ENCODE data around the gene RCAN2. TPM values are rescaled to one million over a fixed set of nuclear protein-coding genes. Genes with fewer than 3 reads are reported as not detected.

Gene RCAN2
- total and polyA plus RNA-seq, 2 experiments from 2014 or later = 6.0 to 9.3 TPM

DNA sequence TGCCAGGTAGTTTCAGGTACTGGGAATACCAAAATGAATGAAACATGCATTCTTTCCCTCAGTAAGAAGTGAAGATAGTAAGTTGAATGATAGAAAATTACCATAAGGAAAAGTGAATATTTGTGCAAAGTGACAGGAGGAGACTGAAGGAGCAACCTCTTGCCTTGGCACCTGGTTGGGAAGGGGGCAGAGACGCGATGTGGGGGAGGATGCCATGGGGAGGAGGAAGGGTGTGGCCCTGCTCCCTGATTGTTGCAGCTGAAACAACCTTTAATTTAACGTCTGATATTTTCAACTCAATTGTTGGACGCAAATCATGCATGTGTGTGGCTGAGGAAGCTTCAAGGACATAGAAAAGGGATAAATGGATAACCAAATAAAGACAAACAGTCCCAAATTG is 248.3 kb downstream of the RCAN2 start (continued):
- TF ChIP-seq ZNF462 (CRISPR knock-in tag; IDR thresholded peaks at IDR 0.05) = no peak
- TF ChIP-seq, protein P1, sequence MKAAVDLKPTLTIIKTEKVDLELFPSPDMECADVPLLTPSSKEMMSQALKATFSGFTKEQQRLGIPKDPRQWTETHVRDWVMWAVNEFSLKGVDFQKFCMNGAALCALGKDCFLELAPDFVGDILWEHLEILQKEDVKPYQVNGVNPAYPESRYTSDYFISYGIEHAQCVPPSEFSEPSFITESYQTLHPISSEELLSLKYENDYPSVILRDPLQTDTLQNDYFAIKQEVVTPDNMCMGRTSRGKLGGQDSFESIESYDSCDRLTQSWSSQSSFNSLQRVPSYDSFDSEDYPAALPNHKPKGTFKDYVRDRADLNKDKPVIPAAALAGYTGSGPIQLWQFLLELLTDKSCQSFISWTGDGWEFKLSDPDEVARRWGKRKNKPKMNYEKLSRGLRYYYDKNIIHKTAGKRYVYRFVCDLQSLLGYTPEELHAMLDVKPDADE (IDR thresholded peaks at IDR 0.05) = no peak
- no peak for TF ChIP-seq STAT1 (IDR thresholded peaks at IDR 0.05; ENCODE audit: unreplicated experiment)

DNA sequence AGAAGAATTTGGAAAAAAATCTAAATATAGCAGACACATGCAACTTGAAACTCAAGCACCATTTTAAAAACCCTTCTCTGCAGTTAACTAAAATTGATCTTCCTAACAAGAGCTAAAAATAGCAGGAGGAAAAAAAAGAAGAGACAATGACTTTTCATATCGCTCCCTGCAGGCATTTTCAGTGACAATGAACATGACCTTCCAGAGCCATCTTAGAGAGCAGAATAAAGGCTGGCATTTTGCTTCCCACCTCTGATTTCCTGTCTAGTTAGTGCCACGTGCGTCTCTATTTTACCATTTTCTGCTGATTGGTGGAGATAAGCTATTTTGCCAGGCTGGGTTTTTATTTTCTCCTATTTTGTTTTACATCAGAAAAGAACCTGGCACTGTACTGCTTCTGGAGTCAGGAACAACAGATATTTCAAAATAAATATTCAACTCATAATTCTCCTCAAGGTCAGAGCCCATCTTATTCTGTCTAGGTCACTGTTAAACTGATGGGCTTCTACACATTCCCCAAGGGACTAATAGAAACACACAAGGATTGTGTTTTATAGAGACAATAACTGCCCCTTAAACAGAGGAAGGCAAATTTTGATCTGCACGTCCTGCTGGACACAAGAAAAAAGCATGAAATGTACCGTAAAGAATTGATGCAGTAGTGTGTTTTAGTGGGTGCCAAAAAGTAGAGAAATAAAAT is 250.2 kb downstream of the RCAN2 start:
- no peaks in the 10 kb centered on the region for H3K36me3 ChIP-seq (ENCODE audit: insufficient read depth)
- H3K9me2 ChIP-seq (ENCODE audit: insufficient read depth) = no peaks in the 10 kb centered on the region
- H3K27ac ChIP-seq (ENCODE audit: low read depth) = no peak overlapping the region
- no peaks in the 10 kb centered on the region for H4K20me1 ChIP-seq (replicated peaks; ENCODE audit: insufficient read depth)
- H3K79me2 ChIP-seq (replicated peaks; ENCODE audit: insufficient read depth) = no peaks in the 10 kb centered on the region
- no peak overlapping the region for H3K4me3 ChIP-seq
- no peak overlapping the region for H3K4me3 Mint-ChIP-seq
- H3K4me1 Mint-ChIP-seq = peaks cover 4% of the 10 kb centered on the region; the same call in 2 of the 3 replicates
- no peak for ATAC-seq
- no peaks in the 10 kb centered on the region for H3K27me3 ChIP-seq (ENCODE audit: insufficient read depth)
- H3F3A ChIP-seq (replicated peaks; ENCODE audit: low read depth) = no peaks in the 10 kb centered on the region
- H3K4me2 ChIP-seq = no peak overlapping the region
- H2AFZ ChIP-seq = no peak overlapping the region
- no peaks in the 10 kb centered on the region for H3K36me3 Mint-ChIP-seq (ENCODE audit: low read depth)
- TF ChIP-seq ZNF462 (CRISPR knock-in tag; IDR thresholded peaks at IDR 0.05) = no peak
- H3K4me1 ChIP-seq (ENCODE audit: insufficient read depth) = no peaks in the 10 kb centered on the region
- H3K27ac Mint-ChIP-seq = no peak overlapping the region
- no peak for DNase-seq (ENCODE audit: low spot score)
- H3K27me3 Mint-ChIP-seq (ENCODE audit: insufficient read depth, low read depth, poor library complexity) = no peaks in the 10 kb centered on the region
- no peaks in the 10 kb centered on the region for H3K9me3 Mint-ChIP-seq
